ENCODE results near the gene WDPCP.

WDPCP gene

DNA sequence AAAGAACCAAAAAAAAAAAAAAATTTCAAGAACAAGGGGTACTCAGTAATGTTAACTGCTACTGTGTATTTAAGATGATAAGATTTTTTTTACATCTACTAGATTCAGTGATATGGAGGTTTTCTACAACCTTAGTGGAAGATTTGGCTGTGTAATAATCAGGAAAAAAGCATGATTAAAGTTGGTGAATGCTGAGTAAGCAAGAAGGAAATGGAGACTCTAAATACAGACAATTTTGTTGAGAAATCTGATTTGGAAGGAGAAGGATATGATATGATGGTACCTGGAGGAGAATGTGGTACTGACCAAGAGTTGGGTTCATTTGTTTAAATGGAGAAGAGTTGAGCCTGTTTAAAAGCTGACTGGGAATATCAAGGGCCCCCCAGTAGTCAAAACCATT is 125.1 kb downstream of the WDPCP start:
- no peaks in the 10 kb centered on the region for H3K9me3 ChIP-seq (ENCODE audit: control insufficient read depth, insufficient read depth, low read length)
- H3K79me2 ChIP-seq (ENCODE audit: control insufficient read depth, low read length), result no peaks in the 10 kb centered on the region
- H4K20me1 ChIP-seq (ENCODE audit: control insufficient read depth, insufficient read depth, low read depth, low read length), result no peaks in the 10 kb centered on the region
- no peaks in the 10 kb centered on the region for H3K27me3 ChIP-seq (ENCODE audit: control insufficient read depth, low read length)
- H3K4me1 ChIP-seq (ENCODE audit: control insufficient read depth, low read length), result no peaks in the 10 kb centered on the region
- no peak overlapping the region for H3K4me2 ChIP-seq (ENCODE audit: low read length)
- H3K9me2 ChIP-seq (replicated peaks; ENCODE audit: control insufficient read depth, low read length), result no peaks in the 10 kb centered on the region
- no peaks in the 10 kb centered on the region for H3K36me3 ChIP-seq (ENCODE audit: control insufficient read depth, low read length)
- H3K4me3 ChIP-seq (ENCODE audit: low read length), result no peak overlapping the region
- no peaks in the 10 kb centered on the region for H3F3A ChIP-seq (ENCODE audit: control insufficient read depth, insufficient read depth)
- no peak overlapping the region for H3K27ac ChIP-seq (ENCODE audit: low read depth, low read length)
- TF ChIP-seq EZH2phosphoT487 (IDR thresholded peaks at IDR 0.05; ENCODE audit: borderline replicate concordance, low read length), result no peak
- TF ChIP-seq, protein P1, sequence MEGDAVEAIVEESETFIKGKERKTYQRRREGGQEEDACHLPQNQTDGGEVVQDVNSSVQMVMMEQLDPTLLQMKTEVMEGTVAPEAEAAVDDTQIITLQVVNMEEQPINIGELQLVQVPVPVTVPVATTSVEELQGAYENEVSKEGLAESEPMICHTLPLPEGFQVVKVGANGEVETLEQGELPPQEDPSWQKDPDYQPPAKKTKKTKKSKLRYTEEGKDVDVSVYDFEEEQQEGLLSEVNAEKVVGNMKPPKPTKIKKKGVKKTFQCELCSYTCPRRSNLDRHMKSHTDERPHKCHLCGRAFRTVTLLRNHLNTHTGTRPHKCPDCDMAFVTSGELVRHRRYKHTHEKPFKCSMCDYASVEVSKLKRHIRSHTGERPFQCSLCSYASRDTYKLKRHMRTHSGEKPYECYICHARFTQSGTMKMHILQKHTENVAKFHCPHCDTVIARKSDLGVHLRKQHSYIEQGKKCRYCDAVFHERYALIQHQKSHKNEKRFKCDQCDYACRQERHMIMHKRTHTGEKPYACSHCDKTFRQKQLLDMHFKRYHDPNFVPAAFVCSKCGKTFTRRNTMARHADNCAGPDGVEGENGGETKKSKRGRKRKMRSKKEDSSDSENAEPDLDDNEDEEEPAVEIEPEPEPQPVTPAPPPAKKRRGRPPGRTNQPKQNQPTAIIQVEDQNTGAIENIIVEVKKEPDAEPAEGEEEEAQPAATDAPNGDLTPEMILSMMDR (IDR thresholded peaks at IDR 0.05; ENCODE audit: low read depth, low read length, poor library complexity, severe bottlenecking), result no peak

DNA sequence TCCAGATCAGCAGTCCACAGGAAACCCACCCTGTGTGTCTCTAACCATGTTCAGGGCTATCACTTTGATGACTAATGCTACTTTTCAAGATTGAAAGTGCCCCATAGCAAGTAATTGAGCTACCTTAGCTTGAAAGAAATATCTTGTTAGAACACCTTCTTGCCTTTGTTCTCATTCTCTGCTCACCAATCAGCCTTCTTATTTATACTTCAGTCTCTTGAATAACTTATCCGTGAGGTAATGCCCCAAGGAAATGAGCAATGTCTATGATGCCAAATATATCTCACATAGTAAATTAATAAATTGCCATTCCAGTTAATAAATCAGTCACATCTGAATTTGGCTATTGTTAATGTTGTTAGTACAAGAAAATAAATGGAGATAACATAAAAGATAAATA is 141.6 kb downstream of the WDPCP start:
- Histone ChIP-seq H3K9me3 (ENCODE audit: control insufficient read depth, insufficient read depth, low read length) (no peaks in the 10 kb centered on the region), H3K4me2 (ENCODE audit: low read length) (no peak overlapping the region), H3K27me3 (ENCODE audit: control insufficient read depth, low read length) (no peaks in the 10 kb centered on the region), H3K79me2 (ENCODE audit: control insufficient read depth, low read length) (no peaks in the 10 kb centered on the region), H3K9me2 (replicated peaks; ENCODE audit: control insufficient read depth, low read length) (no peaks in the 10 kb centered on the region), H3K36me3 (ENCODE audit: control insufficient read depth, low read length) (no peaks in the 10 kb centered on the region), H4K20me1 (ENCODE audit: control insufficient read depth, insufficient read depth, low read depth, low read length) (no peaks in the 10 kb centered on the region), H3K4me1 (ENCODE audit: control insufficient read depth, low read length) (no peaks in the 10 kb centered on the region), H3F3A (ENCODE audit: control insufficient read depth, insufficient read depth) (no peaks in the 10 kb centered on the region), H3K4me3 (ENCODE audit: low read length) (no peak overlapping the region), H3K27ac (ENCODE audit: low read depth, low read length) (no peak overlapping the region)
- TF ChIP-seq, protein P1 (IDR thresholded peaks at IDR 0.05; ENCODE audit: low read depth, low read length, poor library complexity, severe bottlenecking), result no peak
- no peak for TF ChIP-seq EZH2phosphoT487 (IDR thresholded peaks at IDR 0.05; ENCODE audit: borderline replicate concordance, low read length)

DNA sequence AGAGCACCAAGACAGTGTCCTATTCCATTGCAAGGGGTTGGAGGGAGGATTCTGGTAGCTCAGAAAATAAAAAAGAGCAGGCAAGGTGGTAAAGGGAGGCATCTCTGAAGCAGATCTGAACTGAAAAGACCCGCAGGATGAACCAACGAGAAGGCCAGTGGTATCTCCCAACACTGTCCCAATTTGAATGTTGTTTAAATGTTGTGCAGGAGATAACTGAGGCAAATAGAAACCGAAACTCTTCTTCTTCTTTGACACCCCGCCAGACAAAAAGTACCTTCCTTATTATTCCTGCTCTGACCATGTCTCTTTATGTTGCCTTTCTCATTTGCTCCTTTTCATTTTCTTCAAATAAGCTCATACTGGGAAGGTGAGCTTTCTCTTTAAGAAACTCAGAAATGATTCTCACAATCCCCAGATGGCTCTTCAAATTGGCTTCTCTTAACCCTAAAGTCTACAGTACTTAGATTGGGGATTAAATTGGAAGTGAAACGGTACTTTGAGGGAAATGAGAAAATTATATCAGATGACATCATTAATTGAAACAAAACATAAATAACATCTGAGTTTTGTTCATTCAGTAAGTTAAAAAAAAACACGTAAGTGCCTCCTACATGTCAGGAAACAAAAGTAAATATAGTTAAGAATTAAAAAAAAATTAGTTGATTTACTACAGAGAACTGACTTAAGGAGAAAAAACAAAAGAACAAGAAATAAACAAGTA is 143.6 kb downstream of the WDPCP start:
- no peak for TF ChIP-seq EZH2phosphoT487 (IDR thresholded peaks at IDR 0.05; ENCODE audit: borderline replicate concordance, low read length)
- TF ChIP-seq, protein P1 (IDR thresholded peaks at IDR 0.05; ENCODE audit: low read depth, low read length, poor library complexity, severe bottlenecking), result no peak
- H3K4me1 ChIP-seq (ENCODE audit: control insufficient read depth, low read length), result no peaks in the 10 kb centered on the region
- no peak overlapping the region for H3K4me2 ChIP-seq (ENCODE audit: low read length)
- no peaks in the 10 kb centered on the region for H3K9me3 ChIP-seq (ENCODE audit: control insufficient read depth, insufficient read depth, low read length)
- no peak overlapping the region for H3K4me3 ChIP-seq (ENCODE audit: low read length)
- no peaks in the 10 kb centered on the region for H3K79me2 ChIP-seq (ENCODE audit: control insufficient read depth, low read length)
- no peaks in the 10 kb centered on the region for H3K27me3 ChIP-seq (ENCODE audit: control insufficient read depth, low read length)
- no peaks in the 10 kb centered on the region for H3K9me2 ChIP-seq (replicated peaks; ENCODE audit: control insufficient read depth, low read length)
- no peaks in the 10 kb centered on the region for H3K36me3 ChIP-seq (ENCODE audit: control insufficient read depth, low read length)
- no peaks in the 10 kb centered on the region for H4K20me1 ChIP-seq (ENCODE audit: control insufficient read depth, insufficient read depth, low read depth, low read length)
- H3K27ac ChIP-seq (ENCODE audit: low read depth, low read length), result no peak overlapping the region
- H3F3A ChIP-seq (ENCODE audit: control insufficient read depth, insufficient read depth), result no peaks in the 10 kb centered on the region
